GM19395 (cell line): ENCODE data around the gene SUZ12.
"Not testable (repeated sequence)": the region's sequence is repeated elsewhere in the genome, so short reads cannot be mapped to it uniquely, and the experiment has no call there.

Source experiments
- ATAC-seq: cut with Tn5 transposase; IDR thresholded peaks from one replicate; pipeline ENCODE4 v1.9.1; 2021; ENCODE audit warnings: mild to moderate bottlenecking, moderate library complexity; ENCODE audit not compliant: unreplicated experiment

The SUZ12 gene

DNA sequence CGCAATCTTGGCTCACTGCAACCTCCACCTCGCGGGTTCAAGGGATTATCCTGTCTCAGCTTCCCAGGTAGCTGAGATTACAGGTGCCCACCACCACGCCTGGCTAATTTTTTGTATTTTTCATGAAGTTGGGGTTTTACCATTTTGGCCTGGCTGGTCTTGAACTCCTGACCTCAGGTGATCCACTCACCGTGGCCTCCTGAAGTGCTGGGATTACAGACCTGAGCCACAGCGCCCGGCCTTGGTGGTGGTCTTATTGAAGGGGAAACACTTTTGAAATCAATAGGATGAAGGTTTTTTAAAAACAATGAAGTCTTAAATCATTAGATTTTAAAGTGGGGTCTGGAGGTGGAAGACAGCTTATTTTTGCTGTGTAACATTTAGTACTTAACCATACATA lies 5.6 kb downstream of the SUZ12 start:
- not testable (repeated sequence) for ATAC-seq

DNA sequence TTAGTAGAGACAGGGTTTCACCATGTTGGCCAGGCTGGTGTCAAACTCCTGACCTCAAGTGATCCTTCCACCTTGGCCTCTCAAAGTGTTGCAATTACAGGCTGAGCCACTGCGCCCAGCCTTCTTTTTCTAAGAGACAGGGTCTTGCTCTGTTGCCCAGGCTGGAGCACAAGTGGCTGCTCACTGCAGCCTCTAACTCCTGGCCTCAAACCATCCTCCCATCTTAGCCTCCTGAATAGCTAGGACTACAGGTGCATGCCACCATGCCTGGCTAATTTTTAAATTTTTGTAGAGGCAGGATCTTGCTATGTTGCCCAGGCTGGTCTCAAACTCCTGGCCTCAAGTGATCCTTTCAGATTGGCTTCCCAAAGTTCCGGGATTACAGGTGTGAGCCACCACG lies 15.1 kb downstream of the SUZ12 start:
- not testable (repeated sequence) for ATAC-seq

DNA sequence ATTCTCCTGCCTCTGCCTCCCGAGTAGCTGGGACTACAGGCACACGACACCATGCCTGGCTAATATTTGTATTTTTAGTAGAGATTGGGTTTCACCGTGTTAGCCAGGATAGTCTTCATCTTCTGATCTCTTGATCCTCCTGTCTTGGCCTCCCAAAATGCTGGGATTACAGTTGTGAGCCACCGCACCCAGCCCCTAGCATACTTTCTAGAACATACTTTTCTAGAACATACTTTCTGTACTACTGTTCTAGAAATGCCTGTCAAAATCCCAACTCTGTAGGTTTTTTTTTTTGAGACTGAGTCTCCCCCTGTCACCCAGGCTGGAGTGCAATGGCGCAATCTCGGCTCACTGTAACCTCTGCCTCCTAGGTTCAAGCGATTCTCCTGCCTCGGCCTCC lies 27.3 kb downstream of the SUZ12 start:
- ATAC-seq = not testable (repeated sequence)

DNA sequence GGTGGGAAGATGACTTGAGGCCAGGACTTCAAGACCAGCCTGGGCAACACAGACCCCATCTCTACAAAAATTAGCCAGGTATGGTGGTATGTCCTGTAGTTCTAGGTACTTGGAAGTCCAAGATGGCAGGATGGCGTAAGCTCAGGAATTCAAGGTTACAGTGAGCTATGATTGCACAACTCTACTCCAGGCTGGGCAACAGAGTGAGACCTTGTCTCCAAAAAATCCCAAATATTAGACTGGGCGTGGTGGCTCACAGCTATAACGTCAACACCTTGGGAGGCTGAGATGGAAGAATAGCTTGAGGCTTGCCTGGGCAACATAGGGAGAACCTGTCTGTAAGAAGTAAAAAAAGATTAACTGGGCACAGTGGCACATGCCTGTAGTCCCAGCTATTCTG lies 30.8 kb downstream of the SUZ12 start:
- no peak for ATAC-seq

DNA sequence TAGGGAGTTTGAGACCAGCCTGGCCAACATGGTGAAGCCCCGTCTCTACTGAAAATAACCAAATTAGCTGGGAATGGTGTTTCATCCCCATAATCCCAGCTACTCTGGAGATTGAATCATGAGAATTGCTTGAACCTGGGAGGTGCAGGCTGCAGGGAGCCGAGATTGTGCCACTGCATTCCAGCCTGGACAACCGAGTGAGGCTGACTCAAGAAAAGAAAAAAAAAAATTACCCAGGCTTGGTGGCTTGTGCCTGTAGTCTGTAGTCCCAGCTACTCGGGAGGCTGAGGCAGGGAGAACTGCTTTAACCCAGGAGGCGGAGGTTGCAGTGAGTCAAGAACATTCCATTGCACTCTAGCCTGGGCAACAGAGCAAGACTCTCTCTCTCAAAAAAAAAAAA lies 33.6 kb downstream of the SUZ12 start:
- ATAC-seq = not testable (repeated sequence)

DNA sequence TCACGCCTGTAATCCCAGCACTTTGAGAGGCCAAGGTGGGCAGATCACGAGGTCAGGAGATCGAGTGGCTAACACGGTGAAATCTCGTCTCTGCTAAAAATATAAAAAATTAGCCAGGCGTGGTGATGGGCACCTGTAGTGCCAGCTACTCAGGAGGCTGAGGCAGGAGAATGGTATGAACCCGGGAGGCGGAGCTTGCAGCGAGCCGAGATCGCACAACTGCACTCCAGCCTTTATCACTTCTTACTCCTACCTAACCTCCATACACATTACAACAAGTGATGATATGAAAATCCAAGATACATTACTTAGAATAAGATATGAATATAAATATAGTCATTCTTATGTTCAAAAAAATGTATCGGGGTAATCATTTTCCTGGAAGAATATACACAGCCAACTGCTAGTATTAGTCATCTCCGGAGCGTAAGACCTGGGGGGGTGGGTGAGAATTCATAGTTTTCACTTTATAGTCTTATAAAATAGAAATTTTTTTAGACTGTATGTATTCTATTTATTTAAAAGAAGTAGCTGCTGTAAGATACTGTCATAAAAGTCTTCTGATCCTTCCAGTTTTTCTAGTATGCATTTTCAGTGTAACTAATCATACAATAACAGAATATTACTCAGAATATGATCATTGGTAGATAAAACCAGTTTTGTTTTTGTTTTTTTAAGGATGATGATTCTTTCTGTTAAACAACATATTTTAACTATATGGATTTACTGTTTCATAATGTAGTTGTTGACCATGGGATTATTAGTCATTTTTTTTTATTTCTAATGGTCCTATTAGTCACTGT lies 37.7 kb downstream of the SUZ12 start:
- ATAC-seq = not testable (repeated sequence)

DNA sequence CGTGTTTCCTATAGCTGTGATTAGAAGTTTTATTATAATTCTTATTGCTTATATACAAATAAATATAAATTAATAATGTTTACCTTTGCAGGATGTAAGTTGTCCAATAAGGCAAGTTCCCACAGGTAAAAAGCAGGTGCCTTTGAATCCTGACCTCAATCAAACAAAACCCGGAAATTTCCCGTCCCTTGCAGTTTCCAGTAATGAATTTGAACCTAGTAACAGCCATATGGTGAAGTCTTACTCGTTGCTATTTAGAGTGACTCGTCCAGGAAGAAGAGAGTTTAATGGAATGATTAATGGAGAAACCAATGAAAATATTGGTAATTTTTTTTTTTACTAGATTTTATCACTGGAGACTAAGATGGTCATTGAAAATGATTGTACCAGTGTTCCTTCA lies 38.6 kb downstream of the SUZ12 start:
- not testable (repeated sequence) for ATAC-seq

DNA sequence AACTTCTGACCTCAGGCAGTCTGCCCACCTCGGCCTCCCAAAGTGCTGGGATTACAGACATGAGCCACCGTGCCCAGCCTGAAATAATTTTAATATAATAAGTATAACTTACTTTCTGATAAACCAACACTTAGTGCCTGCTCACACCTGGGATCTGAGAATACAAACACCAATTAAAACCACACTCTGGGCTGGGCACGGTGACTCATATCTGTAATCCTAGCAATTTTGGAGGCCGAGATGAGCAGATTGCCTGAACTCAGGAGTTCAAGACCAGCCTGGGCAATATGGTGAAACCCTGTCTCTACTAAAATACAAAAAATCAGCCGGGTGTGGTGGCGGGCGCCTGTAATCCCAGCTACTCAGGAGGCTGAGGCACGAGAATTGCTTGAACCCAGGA lies 55.0 kb downstream of the SUZ12 start:
- ATAC-seq = not testable (repeated sequence)

DNA sequence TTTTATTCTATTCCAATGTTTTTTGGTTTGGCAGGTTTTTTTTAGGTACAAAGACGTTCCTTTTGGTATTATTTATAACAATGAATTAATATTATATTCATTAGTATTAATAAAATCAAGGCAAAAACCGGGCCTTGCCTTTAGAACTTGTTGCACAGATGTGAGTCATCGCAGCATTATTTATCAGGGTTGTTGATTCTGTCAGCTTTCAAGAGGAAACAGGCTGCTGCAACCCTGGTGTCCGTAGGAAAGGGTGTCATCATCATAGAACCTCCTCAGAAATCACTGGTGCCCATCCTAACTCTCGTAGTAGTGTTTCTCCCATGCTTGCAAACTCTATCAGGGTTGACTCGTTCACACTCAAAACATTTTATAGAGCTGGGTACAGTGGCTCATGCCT lies 60.2 kb downstream of the SUZ12 start:
- ATAC-seq = no peak

DNA sequence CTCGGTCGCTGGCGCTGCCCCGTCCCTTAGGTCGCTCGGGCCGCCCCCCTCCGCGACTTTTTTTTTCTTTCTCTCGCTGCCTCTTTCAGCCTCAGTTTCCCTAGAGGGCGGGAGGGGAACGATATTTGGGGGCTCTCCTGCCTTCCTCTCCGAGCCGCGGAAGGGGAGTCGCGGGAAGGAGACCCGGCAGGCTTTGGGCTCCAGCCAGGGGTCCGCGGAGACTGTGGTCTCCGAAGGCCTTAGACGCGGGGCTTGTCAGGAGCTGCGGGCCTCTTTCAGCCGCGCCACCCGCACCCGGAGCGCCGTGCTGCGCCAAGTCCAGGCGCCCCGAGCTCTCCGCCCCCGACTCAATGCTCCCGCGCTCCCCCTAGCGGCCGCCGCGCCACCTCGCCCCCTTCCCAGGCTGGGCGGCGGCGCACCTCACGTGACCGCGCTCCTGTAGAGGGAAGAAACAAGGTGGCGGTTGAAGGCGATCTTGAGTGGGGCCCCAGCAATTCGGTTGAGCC lies 70.2 kb downstream of the SUZ12 start, which contains the start of gene LRRC37B:
TSS of gene LRRC37B (plus strand) at position 427 of the 506 bp plus-strand sequence. CDS start 14,010 bp downstream, outside the sequence.
- peak; percentile 82 for ATAC-seq

DNA sequence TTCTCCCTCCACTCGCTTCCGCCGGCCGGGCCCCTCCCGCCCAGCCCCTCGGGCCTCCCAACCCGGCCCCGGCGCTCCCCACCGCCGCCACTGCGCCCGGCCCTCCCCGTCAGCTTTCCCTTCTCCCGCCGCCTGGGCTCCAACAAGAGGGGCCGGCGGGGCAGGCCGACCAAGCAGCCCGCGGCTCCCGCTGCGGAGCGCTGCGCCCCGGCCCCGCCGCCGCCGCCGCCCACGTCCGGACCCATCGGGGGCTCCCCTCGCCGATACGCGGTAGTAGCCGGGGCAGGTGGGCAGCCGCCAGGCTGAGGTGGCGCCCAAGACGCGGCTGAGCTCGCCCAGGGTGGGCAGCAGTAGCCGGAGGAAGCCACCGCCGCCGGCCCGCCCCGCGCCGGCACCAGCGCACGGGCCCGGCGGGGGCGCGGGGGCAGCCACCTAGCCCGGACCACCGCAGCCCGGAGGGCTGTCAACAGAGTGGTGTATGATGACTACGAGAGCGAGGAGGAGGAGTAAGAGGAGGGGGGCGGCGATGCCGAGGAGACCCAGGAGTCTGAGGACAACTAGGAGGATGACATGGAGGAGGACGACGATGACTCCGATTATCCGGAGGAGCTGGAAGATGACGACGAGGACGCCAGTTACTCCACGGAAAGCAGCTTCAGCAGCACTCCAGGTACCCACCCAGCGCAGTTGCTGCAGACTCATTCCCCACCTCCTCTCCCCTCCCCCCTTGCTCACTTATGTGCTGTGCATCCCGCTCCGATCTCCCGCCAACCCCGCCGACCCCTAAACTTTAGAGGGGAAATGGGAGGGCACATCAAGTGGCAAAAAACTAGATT lies 70.9 kb downstream of the SUZ12 start:
- peak; percentile 48 for ATAC-seq

DNA sequence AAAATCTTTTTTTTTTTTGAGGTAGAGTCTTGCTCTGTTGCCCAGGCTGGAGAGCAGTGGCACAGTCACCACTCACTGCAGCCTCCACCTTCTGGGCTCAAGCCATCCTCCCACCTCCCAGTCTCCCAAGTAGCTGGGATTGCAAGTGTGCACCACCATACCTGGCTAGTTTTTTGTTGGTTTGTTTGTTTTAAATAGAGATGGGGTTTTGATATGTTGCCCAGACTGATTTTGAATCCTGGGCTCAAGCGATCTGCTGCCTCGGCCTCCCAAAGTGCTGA lies 72.4 kb downstream of the SUZ12 start:
- ATAC-seq = no peak

DNA sequence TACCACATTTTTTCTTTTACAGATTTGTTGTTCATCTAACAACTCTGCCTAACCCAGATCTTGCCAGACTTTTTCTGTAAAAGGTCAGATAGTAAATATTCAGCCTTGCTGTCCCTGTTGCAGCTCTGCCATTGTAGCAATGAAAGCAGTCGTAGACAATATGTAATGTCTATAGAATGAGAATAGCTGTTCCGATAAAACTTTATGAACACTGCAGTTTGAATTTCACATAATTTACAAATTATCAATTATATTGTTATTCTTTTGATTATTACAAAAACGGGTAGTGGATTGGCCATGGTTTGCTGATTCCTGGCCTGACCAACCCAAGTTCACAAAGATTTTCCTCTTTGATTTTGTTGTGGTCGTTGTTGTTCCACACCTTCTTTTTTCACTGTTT lies 73.3 kb downstream of the SUZ12 start:
- ATAC-seq = no peak

DNA sequence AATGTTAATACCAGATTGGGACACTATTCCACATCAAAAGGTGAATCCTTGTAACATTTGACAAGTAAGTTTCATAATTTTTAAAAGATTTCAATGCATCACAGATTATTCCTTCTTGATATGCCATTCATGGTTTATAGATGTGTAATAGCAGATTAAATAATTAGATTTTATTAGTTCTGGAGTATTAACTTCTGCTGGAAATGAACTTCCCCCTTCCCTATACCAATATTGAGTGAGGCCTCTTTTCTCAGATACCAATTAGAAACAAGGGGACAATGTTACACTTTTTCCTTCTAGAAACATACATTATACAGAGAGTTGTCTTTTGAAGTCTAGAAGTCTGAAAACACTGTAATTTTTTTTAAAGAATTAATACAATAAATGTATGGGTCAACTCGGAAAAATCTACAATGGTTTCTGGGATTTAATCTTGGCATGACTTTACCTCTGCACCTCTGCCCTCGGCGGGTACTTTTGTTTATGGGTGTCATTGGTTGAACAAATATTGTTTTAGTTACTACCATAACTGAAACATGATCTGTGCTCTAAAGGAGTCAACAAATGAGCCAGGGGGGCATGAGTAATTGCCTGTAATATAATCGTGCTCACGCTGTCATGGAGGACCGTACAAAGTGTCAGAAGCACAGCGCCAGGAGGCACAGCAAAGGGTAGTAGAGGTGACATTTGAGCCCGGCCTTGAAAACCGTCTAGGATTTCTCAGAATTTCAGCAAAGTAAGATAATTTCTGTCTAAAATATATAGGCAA lies 78.6 kb downstream of the SUZ12 start:
- no peak for ATAC-seq

DNA sequence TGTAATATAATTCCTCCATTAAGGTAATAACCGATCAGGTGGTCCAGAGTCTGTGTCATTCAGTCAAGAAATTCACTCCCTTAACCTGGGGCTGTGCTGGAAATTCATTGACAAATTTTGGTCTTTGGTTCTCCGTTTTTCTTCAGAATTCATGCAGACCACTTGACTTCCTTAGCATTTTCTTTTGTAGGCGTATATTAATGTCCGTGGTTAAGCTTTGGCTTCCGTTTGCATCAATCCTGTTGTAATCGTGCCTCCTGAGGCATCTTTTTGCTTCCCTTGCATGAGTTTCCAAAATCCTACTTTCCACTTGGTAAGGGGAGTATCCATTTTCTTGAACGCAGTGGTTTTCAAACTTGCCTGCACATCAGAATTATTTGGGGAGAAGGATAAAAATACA lies 79.4 kb downstream of the SUZ12 start:
- no peak for ATAC-seq

DNA sequence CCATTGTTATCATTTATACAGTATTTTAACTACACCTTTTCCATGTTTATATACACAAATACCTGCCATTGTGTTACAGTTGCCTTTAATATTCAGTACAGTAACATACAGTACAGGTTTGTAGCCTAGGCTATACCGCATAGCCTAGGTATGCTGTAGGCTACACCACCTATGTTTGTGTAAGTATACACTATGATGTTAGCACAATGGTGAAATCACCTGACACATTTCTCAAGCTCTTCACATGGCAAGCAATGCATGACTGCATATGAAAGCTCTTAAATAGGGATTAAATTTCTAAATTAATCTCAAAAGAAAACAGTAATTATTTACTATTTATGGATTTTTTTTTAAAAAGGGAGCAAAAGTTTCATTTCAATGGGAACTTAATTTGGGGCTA lies 82.4 kb downstream of the SUZ12 start:
- no peak for ATAC-seq

DNA sequence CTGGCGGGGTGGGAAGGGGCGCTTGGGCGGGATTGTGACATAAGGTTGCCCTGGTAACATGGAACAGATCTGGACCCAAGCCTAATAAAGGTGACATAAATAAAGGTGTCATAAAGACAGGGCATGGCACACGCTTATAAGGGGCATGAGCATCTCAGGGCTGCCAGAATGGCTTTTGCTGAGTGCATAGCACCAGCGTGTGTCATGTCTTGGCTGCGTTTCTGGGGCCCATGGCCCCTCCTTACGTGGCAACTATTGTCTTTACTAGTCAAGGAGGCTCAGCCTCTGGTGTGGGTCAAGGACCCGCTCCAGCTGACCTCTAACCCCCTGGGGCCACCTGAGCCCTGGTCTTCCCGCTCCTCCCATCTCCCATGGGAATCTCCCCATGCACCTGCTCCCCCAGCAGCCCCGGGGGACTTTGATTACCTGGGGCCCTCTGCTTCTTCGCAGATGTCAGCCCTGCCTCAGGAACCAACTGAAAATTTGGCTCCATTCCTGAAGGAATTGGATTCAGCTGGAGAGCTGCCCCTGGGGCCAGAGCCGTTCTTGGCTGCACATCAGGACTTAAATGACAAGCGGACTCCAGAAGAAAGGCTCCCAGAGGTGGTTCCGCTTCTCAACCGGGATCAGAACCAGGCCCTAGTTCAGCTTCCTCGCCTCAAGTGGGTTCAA lies 84.3 kb downstream of the SUZ12 start:
- ATAC-seq = no peak

DNA sequence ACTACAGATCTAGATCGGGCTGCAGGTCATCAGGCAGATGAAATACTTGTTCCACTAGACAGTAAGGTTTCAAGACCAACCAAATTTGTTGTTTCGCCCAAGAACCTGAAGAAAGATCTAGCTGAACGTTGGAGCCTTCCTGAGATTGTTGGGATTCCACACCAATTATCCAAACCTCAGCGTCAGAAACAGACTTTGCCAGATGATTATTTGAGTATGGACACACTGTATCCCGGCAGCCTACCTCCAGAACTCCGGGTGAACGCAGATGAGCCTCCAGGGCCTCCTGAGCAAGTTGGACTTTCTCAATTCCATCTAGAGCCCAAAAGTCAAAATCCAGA lies 84.8 kb downstream of the SUZ12 start:
- ATAC-seq = no peak

DNA sequence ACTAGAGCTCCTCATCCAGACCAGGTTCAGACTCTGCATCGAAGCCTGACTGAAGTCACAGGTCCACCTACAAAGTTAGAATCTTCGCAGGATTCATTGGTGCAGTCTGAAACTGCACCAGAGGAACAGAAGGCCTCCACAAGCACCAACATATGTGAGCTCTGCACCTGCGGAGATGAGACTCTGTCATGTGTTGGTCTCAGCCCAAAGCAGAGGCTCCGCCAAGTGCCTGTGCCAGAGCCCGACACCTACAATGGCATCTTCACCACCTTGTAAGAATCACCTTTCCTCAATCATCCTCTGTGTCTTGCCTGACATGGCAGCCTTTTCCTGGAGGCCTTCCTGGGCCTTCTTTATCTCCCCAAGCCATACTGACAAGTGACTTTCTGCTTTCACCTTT lies 85.7 kb downstream of the SUZ12 start:
- not testable (repeated sequence) for ATAC-seq

DNA sequence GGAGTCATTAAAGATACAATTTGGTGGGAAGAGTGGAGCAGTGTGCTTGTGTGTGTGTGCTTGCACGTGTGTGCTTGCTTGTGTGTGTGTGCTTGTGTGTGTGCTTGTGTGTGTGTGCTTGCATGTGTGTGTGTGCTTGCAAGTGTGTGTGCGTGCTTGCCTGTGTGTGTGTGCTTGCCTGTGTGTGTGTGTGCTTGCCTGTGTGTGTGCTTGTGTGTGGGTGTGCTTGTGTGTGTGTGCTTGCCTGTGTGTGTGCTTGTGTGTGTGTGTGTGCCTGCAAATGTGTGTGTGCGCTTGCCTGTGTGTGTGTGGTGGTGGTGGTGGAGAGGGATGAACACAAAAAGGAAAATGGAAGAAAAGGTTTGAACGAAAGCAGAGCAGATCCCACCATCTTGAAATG lies 90.5 kb downstream of the SUZ12 start:
- ATAC-seq = not testable (repeated sequence)

DNA sequence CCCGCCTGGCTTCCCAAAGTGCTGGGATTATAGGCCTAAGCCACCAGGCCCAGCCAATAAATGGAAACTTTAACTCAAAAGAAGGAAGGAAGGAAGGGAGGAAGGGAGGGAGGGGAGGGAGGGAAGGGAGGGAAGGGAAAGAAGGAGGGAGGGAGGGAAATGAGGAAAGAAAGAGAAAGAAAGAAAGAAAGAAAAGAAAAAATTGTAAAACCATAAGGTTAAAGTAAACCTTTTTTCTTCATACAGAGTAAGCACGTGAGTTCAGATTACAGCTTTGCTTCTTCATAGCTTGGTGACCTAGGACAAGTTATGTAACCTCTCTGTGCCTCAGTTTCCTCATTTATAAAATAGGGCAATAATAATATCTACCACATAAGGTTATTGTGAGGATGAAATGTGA lies 96.4 kb downstream of the SUZ12 start:
- ATAC-seq = no peak
